ENCODE data around the gene TUG1.

GRCh38 chr22:30940685-30941362 lies 28.2 kb upstream of the TUG1 start:
- no peak for TF ChIP-seq REST (IDR thresholded peaks at IDR 0.05; ENCODE audit: low read depth)
- TF ChIP-seq TAF1 (IDR thresholded peaks at IDR 0.05; ENCODE audit: low read depth): no peak
- TF ChIP-seq RAD21 (IDR thresholded peaks at IDR 0.05; ENCODE audit: low read depth): no peak
- no peak for TF ChIP-seq CEBPB (IDR thresholded peaks at IDR 0.05)
- no peak for TF ChIP-seq CREB1 (IDR thresholded peaks at IDR 0.05; ENCODE audit: low read depth)
- TF ChIP-seq NFIC (IDR thresholded peaks at IDR 0.05): no peak
- TF ChIP-seq EP300 (IDR thresholded peaks at IDR 0.05; ENCODE audit: borderline replicate concordance): no peak
- no peak for TF ChIP-seq YY1 (IDR thresholded peaks at IDR 0.05; ENCODE audit: low read depth)

Data from Ishikawa (cell line).